IPS DF 6.9 (cell line): ENCODE data around the gene UBR4.
"Not testable (repeated sequence)": the region's sequence is repeated elsewhere in the genome, so short reads cannot be mapped to it uniquely, and the experiment has no call there.

ENCODE experiments used
- DNase-seq: peaks from one replicate; pipeline ENCODE4 v3.0.0-alpha.2; 2013; ENCODE audit warnings: low read depth, low spot score
- H3K27ac ChIP-seq: one replicate; pipeline ENCODE4 v1.5.1; 2013; ENCODE audit warnings: low read length, control low read depth
- H3K27me3 ChIP-seq: 2 replicates; pipeline ENCODE4 v1.6.1; 2013; ENCODE audit warnings: mild to moderate bottlenecking, low read length; ENCODE audit not compliant: control insufficient read depth, insufficient read depth
- H3K36me3 ChIP-seq: 2 replicates; pipeline ENCODE4 v1.6.1; 2013; ENCODE audit warnings: low read length; ENCODE audit not compliant: control insufficient read depth, insufficient read depth
- H3K4me1 ChIP-seq: 2 replicates; pipeline ENCODE4 v1.6.1; 2013; ENCODE audit warnings: low read length; ENCODE audit not compliant: control insufficient read depth, insufficient read depth
- H3K4me3 ChIP-seq: 2 replicates; pipeline ENCODE4 v1.5.1; 2013; ENCODE audit warnings: mild to moderate bottlenecking, low read length
- H3K9me3 ChIP-seq: 2 replicates; pipeline ENCODE4 v1.6.1; 2013; ENCODE audit warnings: low read length, inconsistent platforms; ENCODE audit not compliant: control insufficient read depth, insufficient read depth
- WGBS: extraction: QIAGEN DNeasy Blood & Tissue Kit; methylation state at CpG from one replicate; pipeline ENCODE4 v1.1.7; 2013; ENCODE audit warnings: mixed read lengths, missing lambda C conversion rate; ENCODE audit not compliant: insufficient read length, insufficient coverage; 5-methylcytosine and 5-hydroxymethylcytosine counted together

The UBR4 gene

DNA sequence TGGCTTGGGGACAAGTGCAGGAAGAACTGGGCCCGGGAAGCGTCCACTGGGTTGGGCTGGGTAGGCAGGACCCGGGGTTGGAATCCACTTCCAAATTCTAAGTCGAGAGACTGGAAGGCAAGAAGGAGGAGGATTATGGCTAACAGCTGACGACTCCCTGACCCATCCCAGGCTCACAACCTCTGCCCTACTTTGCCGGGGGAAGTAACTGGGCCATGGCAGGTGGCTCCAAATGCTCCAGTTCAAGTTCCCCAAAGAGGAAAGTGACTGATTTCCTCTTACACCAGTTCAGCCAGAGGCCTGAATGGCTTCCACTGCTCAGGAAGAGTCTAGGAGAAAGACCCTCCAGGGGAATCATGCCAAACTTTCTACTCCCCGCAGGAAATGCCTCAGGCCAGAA lies 29.8 kb upstream of the UBR4 start:
- no peak overlapping the region for H3K27ac ChIP-seq
- no CpG with 5 or more reads among the region's 7 CpGs for WGBS
- DNase-seq = no peak
- H3K4me3 ChIP-seq = no peak overlapping the region
- H3K9me3 ChIP-seq = no peaks in the 10 kb centered on the region
- no peaks in the 10 kb centered on the region for H3K27me3 ChIP-seq
- H3K36me3 ChIP-seq = peaks cover 48% of the 10 kb centered on the region
- no peaks in the 10 kb centered on the region for H3K4me1 ChIP-seq

DNA sequence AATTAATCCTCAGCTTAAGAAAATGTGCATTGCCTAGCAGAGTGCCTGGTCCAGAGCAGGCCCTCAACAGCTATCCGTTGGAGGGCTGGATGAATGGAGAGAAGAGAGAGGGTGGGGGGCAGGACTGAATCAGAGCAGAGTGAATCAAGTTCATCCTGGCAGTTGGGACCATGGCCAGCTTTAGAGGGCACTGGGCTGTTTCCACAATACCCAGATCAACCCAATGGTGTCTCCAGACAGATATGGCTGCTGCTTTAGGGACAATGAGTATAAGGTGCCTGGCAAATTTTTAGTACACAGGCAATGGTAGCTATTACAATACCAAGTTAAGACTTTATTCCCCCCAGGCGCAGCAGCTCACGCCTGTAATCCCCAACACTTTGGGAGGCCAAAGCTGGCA lies 24.2 kb upstream of the UBR4 start:
- Histone ChIP-seq H3K4me1 (no peaks in the 10 kb centered on the region), H3K27me3 (no peaks in the 10 kb centered on the region), H3K4me3 (no peak overlapping the region), H3K27ac (no peak overlapping the region), H3K36me3 (peaks cover 41% of the 10 kb centered on the region), H3K9me3 (no peaks in the 10 kb centered on the region)
- DNase-seq = no peak
- WGBS = no CpG with 5 or more reads among the region's 3 CpGs

DNA sequence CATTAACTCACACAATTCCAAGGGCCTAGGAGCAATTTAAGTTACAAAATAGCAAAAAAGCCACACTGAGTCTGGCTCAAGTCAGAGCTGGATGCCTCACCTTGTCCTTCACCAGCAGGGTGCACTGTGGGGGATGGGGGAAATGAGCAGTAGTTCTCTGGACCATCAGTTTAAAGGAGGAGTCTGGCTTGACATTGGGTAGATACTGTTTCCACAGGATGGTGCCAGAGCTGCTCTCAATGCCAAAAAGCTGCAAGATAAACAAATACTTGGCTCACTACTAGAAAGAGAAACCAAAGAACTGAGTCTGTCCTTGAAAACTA lies 22.4 kb upstream of the UBR4 start:
- peaks cover 28% of the 10 kb centered on the region for H3K36me3 ChIP-seq
- no peak for DNase-seq

DNA sequence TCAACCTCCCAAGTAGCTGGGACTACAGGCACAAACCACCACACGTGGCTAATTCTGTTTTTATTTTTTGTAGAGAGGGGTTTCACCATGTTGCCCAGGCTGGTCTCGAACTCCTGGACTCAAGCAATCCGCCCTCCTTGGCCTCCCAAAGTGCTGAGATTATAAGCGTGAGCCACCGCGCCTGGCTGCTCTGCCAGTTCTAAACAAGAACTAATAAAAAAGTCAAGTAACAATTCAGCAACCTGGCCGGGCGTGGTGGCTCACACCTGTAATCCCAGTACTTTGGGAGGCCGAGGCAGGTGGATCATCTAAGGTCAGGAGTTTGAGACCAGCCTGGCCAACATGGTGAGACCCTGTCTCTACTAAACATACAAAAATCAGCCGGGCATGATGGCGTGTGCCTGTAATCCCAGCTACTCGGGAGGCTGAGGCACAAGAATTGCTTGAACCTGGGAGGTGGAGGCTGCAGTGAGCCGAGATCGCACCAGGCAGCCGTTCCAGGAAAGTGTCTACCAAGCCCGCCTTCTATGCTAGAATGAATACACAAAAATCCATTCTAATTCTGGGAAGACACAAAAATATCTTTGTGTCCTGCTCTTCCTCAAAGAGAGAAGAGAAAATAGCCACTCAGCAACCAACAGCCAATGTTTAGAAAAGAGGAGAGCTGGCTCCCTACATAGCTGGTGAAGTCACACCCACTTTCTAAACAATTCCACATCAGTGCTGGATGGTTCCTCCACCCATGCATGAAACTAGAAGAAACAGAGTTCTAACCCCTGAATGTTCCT lies 21.9 kb upstream of the UBR4 start:
- not testable (repeated sequence) for H3K4me3 ChIP-seq, DNase-seq, H3K9me3 ChIP-seq, H3K4me1 ChIP-seq, H3K27ac ChIP-seq, H3K27me3 ChIP-seq
- WGBS = no CpG with 5 or more reads among the region's 16 CpGs
- peaks cover 26% of the 10 kb centered on the region for H3K36me3 ChIP-seq

More for the DNA sequence above, 22.4 kb upstream of the UBR4 start:
- Histone ChIP-seq H3K9me3 (no peaks in the 10 kb centered on the region), H3K4me3 (no peak overlapping the region), H3K27ac (no peak overlapping the region), H3K4me1 (no peaks in the 10 kb centered on the region), H3K27me3 (no peaks in the 10 kb centered on the region)

DNA sequence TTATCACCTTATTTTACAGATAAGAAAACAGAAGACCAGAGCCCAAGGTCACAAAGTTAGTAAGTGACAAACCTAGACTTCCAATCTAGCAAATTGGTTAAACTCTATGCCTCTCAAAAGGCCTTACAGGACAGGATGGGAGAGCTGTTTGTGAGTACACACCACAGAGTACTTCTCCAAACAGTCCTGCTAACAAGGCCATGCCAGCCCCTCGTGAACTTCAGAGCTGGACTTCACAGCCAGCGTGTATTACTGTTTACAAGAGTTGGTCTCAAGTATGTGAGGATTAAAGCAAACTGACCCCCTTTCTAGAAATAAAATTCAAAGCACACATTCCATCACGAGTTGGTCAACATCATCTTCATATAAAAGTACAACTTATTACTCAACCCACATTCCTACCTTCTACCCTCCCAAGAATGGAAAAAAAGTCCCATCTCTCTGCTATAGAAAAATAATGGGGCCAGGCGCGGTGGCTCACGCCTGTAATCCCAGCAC lies 19.8 kb upstream of the UBR4 start:
- WGBS = 100% methylated on average over 1 of the region's 6 CpGs
- Histone ChIP-seq H3K27ac (no peak overlapping the region), H3K36me3 (peaks cover 27% of the 10 kb centered on the region), H3K9me3 (no peaks in the 10 kb centered on the region), H3K4me1 (no peaks in the 10 kb centered on the region), H3K27me3 (no peaks in the 10 kb centered on the region), H3K4me3 (no peak overlapping the region)
- DNase-seq = no peak

DNA sequence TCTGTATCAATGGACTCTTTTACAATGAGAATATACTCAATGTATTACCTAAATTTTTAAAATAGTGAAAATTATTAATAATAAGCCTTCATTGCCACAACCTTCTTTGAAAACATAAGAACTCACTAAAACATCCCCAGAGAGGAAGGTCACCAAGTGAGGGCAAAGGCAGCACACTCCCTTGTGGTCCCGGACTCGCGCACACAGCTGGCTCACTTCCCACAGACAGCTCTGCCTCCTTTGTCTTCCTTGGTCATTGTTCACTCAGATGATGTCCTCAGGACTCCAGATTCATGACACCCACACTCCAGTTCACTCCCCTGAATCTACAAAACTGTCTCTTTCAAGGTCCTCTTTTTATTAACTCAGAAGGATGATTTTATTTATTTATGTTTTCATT lies 19.2 kb upstream of the UBR4 start:
- Histone ChIP-seq H3K9me3 (no peaks in the 10 kb centered on the region), H3K27me3 (no peaks in the 10 kb centered on the region), H3K4me3 (no peak overlapping the region), H3K36me3 (peaks cover 30% of the 10 kb centered on the region), H3K27ac (no peak overlapping the region), H3K4me1 (no peaks in the 10 kb centered on the region)
- WGBS = no CpG with 5 or more reads among the region's 3 CpGs
- no peak for DNase-seq

DNA sequence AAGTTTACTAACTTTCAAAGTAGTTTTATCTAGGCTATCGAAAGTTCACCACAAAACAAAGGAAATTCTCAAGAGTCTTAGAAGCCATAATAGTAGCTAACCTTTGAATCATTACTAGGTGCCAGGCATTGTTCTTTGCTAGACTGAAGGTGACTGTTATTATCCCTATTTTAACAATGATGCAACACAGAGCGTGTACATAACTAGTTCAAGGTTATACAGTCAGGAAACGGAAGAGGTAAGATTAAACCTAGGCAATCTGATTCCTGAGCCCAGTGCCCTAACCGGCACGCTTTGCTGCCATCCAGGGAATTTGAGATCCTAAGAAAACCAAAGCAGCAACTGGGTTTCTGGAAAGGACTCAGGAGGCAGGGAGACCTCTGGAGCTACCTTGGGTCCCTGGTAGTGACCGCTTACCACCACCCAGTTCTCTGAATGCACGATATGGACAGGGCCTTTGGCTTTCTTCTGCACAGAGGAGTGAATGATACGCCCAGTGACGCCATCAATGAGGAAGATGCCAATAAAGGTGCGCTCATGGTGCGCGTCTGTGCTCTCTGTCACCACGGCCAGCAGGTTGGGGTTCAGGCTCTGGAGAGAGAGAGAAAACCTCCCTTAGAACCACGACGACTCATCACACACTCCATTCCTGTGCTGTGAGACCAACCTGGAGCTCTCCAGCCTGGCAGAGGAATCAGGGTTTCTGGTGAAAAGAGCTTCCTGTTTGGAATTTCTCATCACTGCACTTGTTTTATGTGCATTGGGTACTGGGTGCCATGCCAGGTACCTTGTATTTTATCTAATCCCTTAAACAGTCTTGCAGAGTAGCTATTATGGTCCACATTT lies 13.1 kb upstream of the UBR4 start:
- H3K27me3 ChIP-seq = no peaks in the 10 kb centered on the region
- no peak overlapping the region for H3K4me3 ChIP-seq
- DNase-seq = no peak
- no peaks in the 10 kb centered on the region for H3K9me3 ChIP-seq
- no peaks in the 10 kb centered on the region for H3K4me1 ChIP-seq
- WGBS = no CpG with 5 or more reads among the region's 15 CpGs
- H3K27ac ChIP-seq = no peak overlapping the region
- H3K36me3 ChIP-seq = peaks cover 29% of the 10 kb centered on the region

GRCh38 chr1:19222573-19222972 lies 12.5 kb upstream of the UBR4 start:
- Histone ChIP-seq H3K27me3 (no peaks in the 10 kb centered on the region), H3K9me3 (no peaks in the 10 kb centered on the region), H3K4me1 (no peaks in the 10 kb centered on the region), H3K36me3 (peaks cover 29% of the 10 kb centered on the region), H3K4me3 (no peak overlapping the region), H3K27ac (no peak overlapping the region)
- WGBS = no CpG with 5 or more reads among the region's 11 CpGs
- no peak for DNase-seq

DNA sequence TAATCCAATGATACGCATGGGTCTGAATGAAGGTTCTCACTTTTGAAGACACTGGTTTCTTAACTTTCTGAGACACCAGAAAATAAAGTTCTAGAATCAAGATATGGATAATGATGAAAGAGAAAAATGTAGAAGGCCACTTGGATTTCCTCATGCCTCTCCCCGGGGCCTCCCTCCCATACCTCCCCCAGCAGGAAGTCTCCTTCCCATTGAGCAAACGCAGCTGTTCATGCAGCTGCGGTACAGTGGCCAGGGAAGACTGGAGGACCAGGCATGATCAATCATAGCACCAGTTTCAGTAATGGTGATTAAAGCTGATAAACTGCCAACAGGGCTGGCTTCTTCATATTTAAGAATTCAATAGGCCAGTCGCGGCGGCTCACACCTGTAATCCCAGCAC lies 10.9 kb upstream of the UBR4 start:
- H3K4me3 ChIP-seq = no peak overlapping the region
- WGBS = no CpG with 5 or more reads among the region's 7 CpGs
- H3K27ac ChIP-seq = no peak overlapping the region
- H3K9me3 ChIP-seq = no peaks in the 10 kb centered on the region
- no peak for DNase-seq
- peaks cover 29% of the 10 kb centered on the region for H3K36me3 ChIP-seq
- H3K4me1 ChIP-seq = no peaks in the 10 kb centered on the region
- no peaks in the 10 kb centered on the region for H3K27me3 ChIP-seq

GRCh38 chr1:19220080-19220846 lies 10.2 kb upstream of the UBR4 start:
- Histone ChIP-seq H3K4me3 (no peak overlapping the region), H3K9me3 (no peaks in the 10 kb centered on the region), H3K27me3 (no peaks in the 10 kb centered on the region), H3K27ac (no peak overlapping the region), H3K36me3 (peaks cover 26% of the 10 kb centered on the region), H3K4me1 (no peaks in the 10 kb centered on the region)
- DNase-seq = no peak
- no CpG with 5 or more reads among the region's 8 CpGs for WGBS
